LNCaP clone FGC (cell line): ENCODE results near the gene THAP2.
"Not testable (repeated sequence)": the region's sequence is repeated elsewhere in the genome, so short reads cannot be mapped to it uniquely, and the experiment has no call there.

ENCODE experiments used
- DNase-seq: peaks from one replicate; pipeline ENCODE4 v3.0.0-alpha.2; 2011; ENCODE audit warnings: low read depth
- H3K4me3 ChIP-seq: 2 replicates; pipeline ENCODE4 v1.5.1; 2011; ENCODE audit warnings: mild to moderate bottlenecking, low read depth, low read length, control low read depth
- TF ChIP-seq, protein P1 (sequence below): IDR thresholded peaks from 2 replicates; pipeline ENCODE4 v1.5.1; 2012; ENCODE audit warnings: mild to moderate bottlenecking; ENCODE audit not compliant: control insufficient read depth, insufficient read depth; ENCODE audit errors: extremely low read depth

Gene THAP2

DNA sequence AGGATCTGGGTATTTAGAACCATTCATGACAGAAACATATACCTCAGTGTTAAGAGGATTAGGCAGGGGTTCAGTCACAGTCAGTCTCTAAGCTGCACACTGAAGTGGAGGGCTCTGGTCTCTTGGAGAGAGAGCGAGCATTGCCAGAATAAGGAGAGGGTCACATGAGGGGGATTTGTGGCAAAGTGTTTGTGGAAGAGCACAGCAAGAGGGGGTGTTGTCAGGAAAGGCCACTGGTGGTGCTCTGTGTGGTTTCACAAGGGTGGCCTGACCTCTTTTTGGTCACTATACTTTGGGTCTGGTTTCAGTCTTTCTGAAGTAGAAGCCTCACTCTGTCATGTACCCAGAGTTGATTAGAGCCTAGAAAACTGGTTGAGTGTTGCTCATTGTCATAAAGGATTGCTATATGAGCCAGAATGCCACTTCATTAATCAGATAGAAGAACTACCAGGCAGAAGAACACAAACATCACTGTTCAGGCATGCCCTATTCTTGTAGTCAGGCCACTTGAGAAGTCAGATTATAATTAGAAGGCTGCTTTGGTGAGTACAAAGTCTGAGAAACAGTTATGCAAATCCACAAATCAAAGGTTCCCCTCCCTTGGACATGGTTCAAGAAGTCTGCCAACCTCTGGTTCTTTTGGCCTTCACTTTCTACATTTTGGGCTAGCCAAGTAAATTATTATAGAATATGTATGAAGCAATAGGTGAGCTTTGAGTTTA, 30.2 kb downstream of the THAP2 start:
- TF ChIP-seq, protein P1, sequence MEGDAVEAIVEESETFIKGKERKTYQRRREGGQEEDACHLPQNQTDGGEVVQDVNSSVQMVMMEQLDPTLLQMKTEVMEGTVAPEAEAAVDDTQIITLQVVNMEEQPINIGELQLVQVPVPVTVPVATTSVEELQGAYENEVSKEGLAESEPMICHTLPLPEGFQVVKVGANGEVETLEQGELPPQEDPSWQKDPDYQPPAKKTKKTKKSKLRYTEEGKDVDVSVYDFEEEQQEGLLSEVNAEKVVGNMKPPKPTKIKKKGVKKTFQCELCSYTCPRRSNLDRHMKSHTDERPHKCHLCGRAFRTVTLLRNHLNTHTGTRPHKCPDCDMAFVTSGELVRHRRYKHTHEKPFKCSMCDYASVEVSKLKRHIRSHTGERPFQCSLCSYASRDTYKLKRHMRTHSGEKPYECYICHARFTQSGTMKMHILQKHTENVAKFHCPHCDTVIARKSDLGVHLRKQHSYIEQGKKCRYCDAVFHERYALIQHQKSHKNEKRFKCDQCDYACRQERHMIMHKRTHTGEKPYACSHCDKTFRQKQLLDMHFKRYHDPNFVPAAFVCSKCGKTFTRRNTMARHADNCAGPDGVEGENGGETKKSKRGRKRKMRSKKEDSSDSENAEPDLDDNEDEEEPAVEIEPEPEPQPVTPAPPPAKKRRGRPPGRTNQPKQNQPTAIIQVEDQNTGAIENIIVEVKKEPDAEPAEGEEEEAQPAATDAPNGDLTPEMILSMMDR = no peak
- H3K4me3 ChIP-seq = no peak overlapping the region
- no peak for DNase-seq

DNA sequence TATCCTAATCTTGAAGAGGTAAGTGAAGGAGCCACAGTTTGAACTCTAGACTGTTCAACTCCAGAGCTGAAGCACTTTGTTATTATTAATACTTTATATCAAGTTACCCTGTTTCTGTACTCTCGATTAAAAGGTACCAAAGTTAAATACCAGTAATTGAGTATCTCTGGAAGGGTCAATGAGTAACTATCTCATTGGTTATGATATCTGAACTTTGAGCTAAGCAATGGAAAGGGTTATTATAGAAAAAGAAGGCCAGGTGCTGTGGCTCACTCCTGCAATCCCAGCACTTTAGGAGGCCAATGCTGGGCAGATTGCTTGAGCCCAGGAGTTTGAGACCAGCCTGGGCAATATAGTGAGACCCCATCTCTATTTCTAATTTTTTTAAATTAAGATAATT, 31.7 kb downstream of the THAP2 start:
- DNase-seq = no peak
- TF ChIP-seq, protein P1 = no peak
- H3K4me3 ChIP-seq = no peak overlapping the region

DNA sequence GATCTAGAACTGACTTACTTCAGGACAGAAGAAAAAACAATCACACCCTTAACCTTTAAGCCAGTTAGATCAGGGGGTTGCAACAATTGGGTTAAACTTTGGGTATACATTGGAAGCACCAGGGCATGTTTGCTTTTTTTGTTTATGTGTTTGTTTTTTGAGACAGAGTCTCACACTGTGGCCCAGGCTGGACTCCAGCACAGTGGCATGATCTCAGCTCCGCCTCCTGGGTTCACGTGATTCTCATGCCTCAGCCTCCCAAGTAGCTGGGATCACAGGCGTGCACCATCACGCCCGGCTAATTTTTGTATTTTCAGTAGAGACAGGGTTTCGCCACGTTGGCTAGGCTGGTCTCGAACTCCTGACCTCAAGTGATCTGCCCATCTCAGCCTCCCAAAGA, 38.1 kb downstream of the THAP2 start:
- H3K4me3 ChIP-seq, DNase-seq: not testable (repeated sequence)

DNA sequence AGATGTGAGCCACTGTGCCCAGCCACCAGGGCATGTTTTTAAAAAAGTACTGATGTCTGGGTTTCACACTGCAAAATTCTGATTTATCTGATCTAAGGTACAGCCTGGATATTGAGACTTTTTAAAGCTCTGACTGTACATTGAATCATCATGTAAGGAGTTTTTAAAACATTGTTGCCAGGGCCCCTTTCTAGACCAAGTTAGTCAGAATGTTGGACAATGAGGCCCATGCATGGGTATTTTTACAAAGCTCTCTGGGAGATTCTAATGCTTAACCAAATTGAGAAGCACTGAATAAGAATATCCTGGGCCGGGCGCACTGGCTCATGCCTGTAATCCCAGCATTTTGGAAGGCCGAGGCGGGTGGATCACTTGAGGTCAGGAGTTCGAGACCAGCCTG, 38.5 kb downstream of the THAP2 start:
- no peak for DNase-seq
- no peak overlapping the region for H3K4me3 ChIP-seq
- TF ChIP-seq, protein P1 = no peak

DNA sequence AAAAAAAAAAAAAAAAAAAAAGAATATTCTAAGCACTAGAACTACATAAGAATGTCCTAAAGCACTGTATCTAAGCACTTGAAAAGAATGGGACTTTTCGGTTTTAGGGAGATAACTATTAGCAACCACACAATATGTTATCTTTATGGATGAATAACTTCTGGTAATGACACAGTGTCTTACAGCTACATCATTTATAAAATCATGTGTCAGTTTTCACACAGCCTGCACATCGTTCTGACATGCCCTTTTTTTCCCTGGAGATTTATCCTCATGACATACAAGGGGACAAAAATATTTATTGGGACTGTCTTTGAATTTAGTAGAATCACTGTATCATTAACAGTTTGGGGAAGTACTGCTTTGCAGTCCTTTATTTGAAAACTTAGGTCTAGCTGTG, 39.1 kb downstream of the THAP2 start:
- no peak for DNase-seq

DNA sequence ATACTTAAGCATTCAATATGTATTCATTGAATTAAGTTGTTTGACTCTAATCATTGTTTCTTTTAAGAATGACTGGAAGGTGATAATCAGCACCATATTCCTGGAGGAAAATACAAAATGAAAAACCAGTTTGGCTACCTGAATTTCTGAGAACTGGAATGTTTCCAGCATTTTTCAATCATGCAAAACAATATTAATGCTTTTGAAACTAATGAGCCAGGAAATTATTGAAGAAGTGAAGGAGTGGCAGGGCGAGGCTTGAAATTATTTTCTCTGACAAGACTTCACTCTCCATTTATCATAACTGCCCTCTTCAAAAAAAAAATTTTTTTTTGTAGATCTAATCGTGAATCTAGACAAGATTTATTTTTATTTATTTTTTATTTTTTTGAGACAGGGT, 40.8 kb downstream of the THAP2 start:
- no peak for DNase-seq
- TF ChIP-seq, protein P1 = no peak
- H3K4me3 ChIP-seq = no peak overlapping the region

More for the DNA sequence above, 39.1 kb downstream of the THAP2 start:
- TF ChIP-seq, protein P1 = no peak
- H3K4me3 ChIP-seq = no peak overlapping the region

DNA sequence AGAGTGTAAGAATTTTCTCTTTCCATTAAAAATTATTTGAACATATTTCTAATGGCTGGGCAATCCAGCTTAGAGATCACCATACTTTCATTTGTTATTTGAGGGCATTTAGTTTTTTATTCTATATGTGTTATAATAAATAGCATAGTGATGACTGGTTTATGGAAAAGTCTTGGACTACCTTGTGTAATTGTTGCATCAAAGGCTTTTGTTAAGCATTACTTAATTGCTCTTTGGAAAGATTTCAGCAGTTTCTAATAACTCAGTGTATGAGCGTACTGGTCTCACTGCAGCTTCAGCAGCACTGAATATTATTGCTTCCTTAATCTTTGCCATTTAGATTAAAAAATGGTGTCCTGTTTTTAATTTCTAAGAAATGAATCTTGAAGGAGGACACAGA, 44.6 kb downstream of the THAP2 start:
- no peak for DNase-seq
- H3K4me3 ChIP-seq = no peak overlapping the region
- TF ChIP-seq, protein P1 = no peak
